ENCODE measurements around the gene ENTPD3.

ENTPD3 gene

GRCh38 chr3:40404591-40405198 is 17.7 kb downstream of the ENTPD3 start:
- DNase-seq (ENCODE audit: low read depth, low spot score): no peak

DNA sequence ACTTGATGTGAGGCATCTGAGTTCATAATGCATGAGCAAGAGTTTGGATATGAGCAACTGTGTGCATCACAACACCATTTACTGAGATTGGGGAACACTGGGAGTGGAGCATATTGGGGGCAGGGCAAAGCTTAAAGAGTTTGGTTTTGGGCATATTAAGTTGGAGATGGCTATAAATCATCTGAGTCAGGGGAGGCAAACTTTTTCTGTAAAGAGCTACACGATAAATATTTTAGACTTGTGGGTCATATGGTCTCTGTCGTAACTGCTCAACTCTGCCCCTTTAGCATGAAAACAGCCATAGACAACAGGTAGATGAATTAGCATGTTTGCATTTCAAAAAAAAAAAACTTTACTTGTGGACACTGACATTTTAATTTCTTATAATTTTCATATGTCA is 20.0 kb downstream of the ENTPD3 start:
- DNase-seq (ENCODE audit: low read depth, low spot score): no peak

GRCh38 chr3:40407611-40408010 is 20.6 kb downstream of the ENTPD3 start:
- DNase-seq (ENCODE audit: low read depth, low spot score): no peak

DNA sequence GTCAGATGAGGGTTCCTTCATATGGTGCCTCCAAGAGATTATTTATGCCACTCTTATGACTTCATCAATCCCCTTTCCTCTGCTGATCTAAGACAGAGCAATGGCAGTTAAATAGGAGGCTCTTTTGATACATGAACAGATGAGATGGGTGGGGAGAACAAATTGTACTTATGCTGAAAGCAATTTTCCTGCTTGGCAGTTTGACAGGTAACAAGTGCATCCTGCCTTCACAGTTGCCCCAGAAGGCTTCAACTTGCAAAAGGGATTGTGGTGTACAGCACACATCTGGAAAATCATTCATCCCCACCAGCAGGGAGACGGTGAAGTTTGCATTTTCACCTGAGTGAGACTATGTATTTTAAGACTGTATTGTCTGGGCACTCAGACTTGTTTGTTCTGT is 27.3 kb downstream of the ENTPD3 start:
- no peak for DNase-seq (ENCODE audit: low read depth, low spot score)

DNA sequence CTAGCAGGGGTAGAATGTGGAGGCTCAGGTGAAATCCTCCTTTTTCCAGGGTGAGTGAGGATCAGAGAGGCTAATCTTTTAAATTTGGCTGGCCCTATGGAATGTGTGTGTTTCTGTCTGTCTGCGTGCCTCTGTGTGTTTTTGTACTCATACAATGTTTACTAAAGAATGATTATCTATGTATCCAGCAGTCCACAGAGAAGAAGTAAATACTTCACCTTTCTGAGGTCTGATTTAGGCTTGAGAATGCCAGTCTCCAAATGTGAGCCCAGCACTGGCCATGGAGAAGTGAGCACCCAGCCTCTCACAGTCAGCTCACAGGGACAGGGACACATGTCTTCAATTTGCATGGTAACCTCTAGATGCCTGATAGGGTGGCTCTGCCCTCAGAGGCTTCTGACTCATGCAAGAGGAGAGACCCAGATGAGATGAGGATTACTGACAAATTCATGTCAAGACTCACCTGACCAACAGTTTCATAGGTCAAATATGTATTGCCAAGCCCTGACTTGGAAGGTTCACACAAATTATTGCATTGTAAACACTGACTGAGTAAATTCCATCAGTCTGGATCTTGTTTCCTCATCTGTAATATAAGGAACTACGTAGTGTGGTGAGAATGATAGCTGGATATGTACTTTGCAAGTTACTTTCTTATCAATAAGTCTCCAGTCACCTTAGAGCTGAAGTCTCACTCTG is 31.0 kb downstream of the ENTPD3 start:
- no peak for DNase-seq (ENCODE audit: low read depth, low spot score)

DNA sequence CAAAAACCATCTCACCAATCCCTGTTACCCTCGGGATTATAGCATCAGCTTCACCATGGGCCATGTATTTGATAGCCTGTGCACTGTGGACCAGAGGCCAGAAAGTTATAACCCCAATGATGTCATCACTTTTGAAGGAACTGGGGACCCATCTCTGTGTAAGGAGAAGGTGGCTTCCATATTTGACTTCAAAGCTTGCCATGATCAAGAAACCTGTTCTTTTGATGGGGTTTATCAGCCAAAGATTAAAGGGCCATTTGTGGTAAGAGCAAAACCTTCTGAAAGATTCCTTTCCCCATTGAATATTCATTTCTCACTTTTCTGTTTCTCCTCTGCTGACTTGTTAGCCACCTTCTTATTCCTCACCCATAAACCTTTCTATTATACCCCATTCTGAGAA is 35.9 kb downstream of the ENTPD3 start:
- DNase-seq (ENCODE audit: low read depth, low spot score): no peak

DNA sequence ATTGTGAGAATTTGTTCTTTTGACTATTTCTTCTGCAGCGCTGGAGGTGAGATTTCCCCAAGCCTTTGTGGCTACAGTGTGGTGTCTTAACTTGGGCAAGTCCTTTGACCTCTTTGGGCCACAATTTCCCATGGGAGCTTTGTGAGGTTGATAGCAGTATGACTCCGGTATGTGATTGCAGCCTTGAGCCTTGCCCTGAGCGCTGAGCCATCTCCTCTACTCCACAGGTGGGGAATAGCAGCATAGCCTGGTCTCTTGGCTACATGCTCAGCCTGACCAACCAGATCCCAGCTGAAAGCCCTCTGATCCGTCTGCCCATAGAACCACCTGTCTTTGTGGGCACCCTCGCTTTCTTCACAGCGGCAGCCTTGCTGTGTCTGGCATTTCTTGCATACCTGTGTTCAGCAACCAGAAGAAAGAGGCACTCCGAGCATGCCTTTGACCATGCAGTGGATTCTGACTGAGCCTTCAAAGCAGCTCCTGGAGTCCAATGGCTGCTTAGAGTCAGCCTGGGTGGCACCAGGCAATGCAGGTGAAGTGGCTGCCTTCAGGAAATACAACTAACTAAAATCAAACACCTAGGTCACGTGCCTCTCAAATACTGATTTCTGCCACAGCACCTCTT is 40.2 kb downstream of the ENTPD3 start:
- no peak for DNase-seq (ENCODE audit: low read depth, low spot score)

GRCh38 chr3:40432793-40433192 is 45.8 kb downstream of the ENTPD3 start:
- DNase-seq (ENCODE audit: low read depth, low spot score): no peak

DNA sequence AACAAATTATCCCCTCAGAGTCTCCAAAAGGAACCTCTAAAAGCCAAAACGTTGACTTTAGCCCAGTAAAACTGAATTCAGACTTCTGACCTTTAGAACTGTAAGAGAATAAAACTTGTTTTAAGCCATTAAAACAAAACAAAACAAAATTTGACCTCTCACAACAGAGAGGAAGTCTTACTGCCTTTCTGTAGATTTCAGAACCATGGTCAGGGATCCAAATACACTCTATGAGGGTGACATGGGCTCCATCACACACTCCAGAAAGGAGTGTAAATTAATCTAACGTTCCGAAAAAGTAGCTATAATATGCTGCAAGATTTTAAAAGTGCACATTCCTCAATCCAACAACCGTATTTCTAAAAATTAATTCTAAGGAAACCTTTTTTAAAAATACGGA is 50.9 kb downstream of the ENTPD3 start:
- DNase-seq (ENCODE audit: low read depth, low spot score): no peak

- no peak for DNase-seq (ENCODE audit: low read depth, low spot score)
Observed at GRCh38 chr3:40445062-40445461, 58.1 kb downstream of the ENTPD3 start.

- DNase-seq (ENCODE audit: low read depth, low spot score): no peak
Observed at GRCh38 chr3:40445880-40446279, 58.9 kb downstream of the ENTPD3 start.

GRCh38 chr3:40450438-40450837 is 63.5 kb downstream of the ENTPD3 start:
- no peak for DNase-seq (ENCODE audit: low read depth, low spot score)

DNA sequence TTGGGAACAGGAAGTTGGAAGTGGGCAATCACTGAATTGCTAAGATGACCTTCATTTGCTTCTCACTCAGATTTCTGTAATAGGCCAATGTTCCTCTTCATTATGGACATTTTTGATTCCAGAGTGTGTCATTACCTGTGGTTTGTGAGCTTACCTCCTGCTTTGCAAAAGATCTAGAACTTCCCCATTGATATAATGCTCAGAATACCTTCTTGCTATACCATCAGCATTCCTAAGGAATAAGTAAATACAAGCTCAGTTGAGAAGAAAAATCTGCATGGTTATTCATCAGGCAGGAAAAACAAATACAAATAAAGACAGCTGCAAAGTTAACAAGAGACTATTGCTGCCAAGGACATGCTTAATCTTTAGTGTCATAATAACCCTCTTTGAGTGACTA is 64.6 kb downstream of the ENTPD3 start:
- no peak for DNase-seq (ENCODE audit: low read depth, low spot score)

DNA sequence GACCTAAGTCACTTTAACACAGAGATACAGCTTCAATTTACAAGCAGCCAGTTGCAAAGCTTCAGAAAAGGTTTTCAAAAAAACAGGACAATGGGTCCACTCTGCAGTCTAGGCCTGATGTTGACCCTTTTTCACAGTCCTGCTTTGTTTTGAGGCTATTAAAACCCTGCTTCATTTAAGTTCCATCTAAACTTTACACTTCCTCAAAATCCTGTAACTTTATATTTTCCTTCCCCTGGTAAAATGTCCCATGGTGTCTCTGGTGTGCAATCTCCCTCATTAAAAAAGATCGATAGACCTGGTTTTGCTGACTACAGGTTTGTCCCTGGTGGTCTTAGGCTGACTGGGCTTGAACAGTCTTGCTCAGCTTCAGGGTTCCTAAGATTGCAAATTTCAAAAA is 65.1 kb downstream of the ENTPD3 start:
- DNase-seq (ENCODE audit: low read depth, low spot score): no peak

DNA sequence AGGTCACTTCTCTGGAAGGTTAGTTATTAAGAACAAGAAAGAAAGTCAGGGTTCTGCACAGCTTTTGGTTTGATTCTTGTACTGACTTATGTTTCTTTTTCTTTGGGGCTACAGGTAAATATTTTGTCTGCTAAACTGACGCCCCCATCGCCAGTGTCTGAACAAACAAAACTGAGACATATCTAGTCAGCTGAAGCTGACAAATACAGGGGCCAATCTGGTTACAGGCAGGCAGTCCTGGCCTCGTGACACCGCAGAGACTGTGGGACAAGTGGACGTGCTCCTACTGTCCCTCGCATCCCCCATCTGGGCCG is 65.5 kb downstream of the ENTPD3 start:
- no peak for DNase-seq (ENCODE audit: low read depth, low spot score)

GRCh38 chr3:40452876-40453730 is 66.1 kb downstream of the ENTPD3 start:
- DNase-seq (ENCODE audit: low read depth, low spot score): peak; percentile 95

- DNase-seq (ENCODE audit: low read depth, low spot score): no peak
Observed at GRCh38 chr3:40453933-40454332, 66.9 kb downstream of the ENTPD3 start.

DNA sequence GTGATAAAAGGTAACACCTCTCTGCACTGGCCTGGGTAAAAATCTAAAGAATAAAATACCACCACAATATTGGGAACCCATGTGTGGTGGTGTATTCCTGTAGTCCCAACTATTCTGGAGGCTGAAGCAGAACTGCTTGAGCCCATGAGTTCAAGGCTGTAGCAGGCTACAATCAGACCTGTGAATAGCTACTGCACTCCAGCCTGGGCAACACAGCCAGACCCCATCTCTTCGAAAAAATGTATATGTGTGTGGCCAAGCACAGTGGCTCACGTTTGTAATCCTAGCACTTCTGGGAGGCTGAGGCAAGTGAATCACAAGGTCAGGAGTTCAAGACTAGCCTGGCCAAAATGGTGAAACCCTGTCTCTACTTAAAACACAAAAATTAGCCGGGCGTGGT is 68.3 kb downstream of the ENTPD3 start:
- no peak for DNase-seq (ENCODE audit: low read depth, low spot score)

GRCh38 chr3:40456279-40456939 is 69.4 kb downstream of the ENTPD3 start:
- no peak for DNase-seq (ENCODE audit: low read depth, low spot score)

GRCh38 chr3:40456940-40457823 is 70.2 kb downstream of the ENTPD3 start, which contains the start of gene RPL14:
Gene RPL14, plus strand, starts transcription at chr3:40457339. Its CDS starts 133 bp downstream, at chr3:40457472.
- peak; percentile 90 for DNase-seq (ENCODE audit: low read depth, low spot score)

GRCh38 chr3:40458473-40458872 is 71.5 kb downstream of the ENTPD3 start:
- no peak for DNase-seq (ENCODE audit: low read depth, low spot score)
